Tongue (tissue), 2 donors: ENCODE results near the gene PRAMEF26. TPM values are rescaled to one million over a fixed set of nuclear protein-coding genes. Genes with fewer than 3 reads are reported as not detected.
"Not testable (repeated sequence)": the region's sequence is repeated elsewhere in the genome, so short reads cannot be mapped to it uniquely, and the experiment has no call there.

Experiments
- DNase-seq: peaks from one replicate; pipeline ENCODE4 v3.0.0-alpha.2; 2015
- total RNA-seq: library from RNA; depleted of rRNA; stranded (reverse); fragments of >200 nt; gene quantifications from one replicate; pipeline ENCODE4 v1.2.3, GENCODE V29; 2014

Gene PRAMEF26
- not detected for total RNA-seq

DNA sequence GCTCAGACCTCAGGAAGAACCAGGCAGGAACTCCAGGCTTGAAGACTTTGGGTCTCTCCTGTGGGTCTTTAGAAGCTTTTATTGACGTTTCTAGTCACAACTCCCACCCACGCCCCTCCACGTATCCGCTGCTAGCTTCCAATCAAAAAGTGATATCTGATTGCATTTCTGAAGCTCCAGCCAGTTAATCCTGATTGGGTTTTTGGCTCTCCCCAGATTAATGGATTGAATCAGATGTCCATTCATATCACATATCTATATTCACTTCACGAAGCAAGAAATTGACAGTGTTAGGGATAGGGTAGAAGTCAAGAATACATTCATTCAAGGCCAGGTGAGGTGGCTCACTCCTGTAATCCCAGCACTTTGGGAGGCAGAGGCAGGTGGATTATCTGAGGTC lies at the start of gene PRAMEF26:
Gene PRAMEF26, minus strand, starts transcription at position 101 of the 400 bp plus-strand sequence. CDS start 2,914 bp downstream, outside the sequence.
- DNase-seq = not testable (repeated sequence)

DNA sequence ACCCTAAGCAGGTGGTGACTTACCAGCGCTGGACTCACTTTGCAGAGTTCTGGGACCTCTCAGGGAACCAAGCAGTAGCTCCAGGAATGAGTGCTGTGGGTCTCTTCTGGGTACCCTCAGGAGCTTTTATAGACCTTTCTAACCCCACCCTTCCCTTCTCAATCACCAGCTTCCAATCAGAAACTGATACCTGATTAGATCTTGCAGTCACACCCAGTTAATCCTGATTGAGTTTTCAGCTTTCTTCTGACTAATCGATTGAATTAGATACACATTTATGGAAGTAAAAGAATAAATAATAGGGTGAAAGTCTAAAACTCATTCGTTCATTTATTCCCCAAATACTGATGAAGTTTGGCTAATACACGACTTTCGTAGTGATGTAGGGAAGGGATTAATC lies 45.5 kb upstream of the PRAMEF26 start, which contains the start of gene PRAMEF13:
Gene PRAMEF13, minus strand, starts transcription at position 101 of the 400 bp plus-strand sequence. CDS start 1,820 bp downstream, outside the sequence.
- DNase-seq = not testable (repeated sequence)

DNA sequence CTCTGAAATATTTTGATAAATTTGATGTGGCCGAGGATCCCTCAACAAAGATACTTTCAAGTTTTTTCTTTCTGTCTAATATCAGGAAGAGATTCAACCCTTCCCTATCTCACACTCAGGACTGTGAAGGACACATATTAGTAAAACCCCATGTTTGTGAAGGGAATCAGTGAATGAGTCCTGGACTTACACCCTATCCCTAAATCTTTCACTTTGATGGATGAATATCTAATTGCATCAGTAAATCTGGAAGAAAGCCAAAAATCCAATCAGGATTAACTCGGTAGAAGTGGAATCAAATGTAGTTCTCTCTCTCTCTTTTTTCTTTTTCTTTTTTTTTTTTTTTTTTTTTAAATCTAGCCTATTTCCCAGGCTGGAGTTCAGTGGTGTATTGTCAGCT lies 15.7 kb upstream of the PRAMEF26 start, which contains the start of gene PRAMEF9:
Gene PRAMEF9, plus strand, starts transcription at position 301 of the 400 bp plus-strand sequence. CDS start 3,433 bp downstream, outside the sequence.
- DNase-seq = not testable (repeated sequence)

DNA sequence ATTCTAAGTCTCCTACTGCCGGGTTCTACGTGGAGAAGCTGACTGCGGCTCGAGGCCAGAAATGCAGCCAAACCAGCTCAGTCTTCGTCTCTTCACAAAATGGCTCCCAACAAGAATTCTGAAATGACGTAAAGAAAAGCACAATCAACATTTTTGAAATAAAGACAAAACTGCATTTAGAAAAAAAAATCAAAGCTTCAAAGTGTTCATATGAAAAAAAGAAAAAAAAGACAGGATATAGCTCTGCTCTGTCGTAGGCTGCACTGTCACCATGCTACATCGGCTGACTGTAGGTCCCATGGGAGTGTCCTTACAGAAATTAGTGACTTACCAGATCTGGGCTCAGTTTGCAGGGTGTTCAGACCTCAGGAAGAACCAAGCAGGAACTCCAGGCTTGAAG lies 9.7 kb upstream of the PRAMEF26 start, which contains the start of gene HNRNPCL4:
Gene HNRNPCL4, minus strand, starts transcription at position 101 of the 400 bp plus-strand sequence. CDS start 164 bp downstream, outside the sequence.
- DNase-seq = not testable (repeated sequence)

DNA sequence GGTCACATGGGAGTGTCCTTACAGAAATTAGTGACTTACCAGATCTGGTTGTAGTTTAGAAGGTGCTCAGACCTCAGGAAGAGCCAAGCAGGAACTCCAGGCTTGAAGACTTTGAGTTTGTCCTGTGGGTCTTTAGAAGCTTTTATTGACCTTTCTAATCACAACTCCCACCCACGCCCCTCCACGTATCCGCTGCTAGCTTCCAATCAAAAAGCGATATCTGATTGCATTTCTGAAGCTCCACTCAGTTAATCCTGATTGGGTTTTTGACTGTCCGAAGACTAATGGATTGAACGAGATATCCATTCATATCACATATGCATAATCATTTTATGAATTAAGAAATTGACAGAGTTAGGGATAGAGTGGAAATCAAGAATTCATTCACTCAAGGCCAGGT lies 39.1 kb downstream of the PRAMEF26 start, which contains the start of gene HNRNPCL2:
Gene HNRNPCL2, minus strand, starts transcription at position 101 of the 400 bp plus-strand sequence. CDS start 454 bp downstream, outside the sequence.
- not testable (repeated sequence) for DNase-seq

Other genes with a start within 250 kb of the PRAMEF26 start
- not detected for gene PRAMEF7, start 239.4 kb downstream of the PRAMEF26 start, total RNA-seq
- not detected for gene PRAMEF6, start 208.4 kb downstream of the PRAMEF26 start, total RNA-seq
- not detected for gene PRAMEF27, start 99.4 kb downstream of the PRAMEF26 start, total RNA-seq
- not detected for gene HNRNPCL3, start 95.2 kb downstream of the PRAMEF26 start, total RNA-seq
- gene PRAMEF25, start 85.2 kb downstream of the PRAMEF26 start, total RNA-seq = not detected
- not detected for gene HNRNPCL2, start 39.2 kb downstream of the PRAMEF26 start, total RNA-seq
- gene HNRNPCL4, start 9.6 kb upstream of the PRAMEF26 start, total RNA-seq = not detected
- gene PRAMEF9, start 15.8 kb upstream of the PRAMEF26 start, total RNA-seq = not detected
- not detected for gene PRAMEF13, start 45.4 kb upstream of the PRAMEF26 start, total RNA-seq
- not detected for gene PRAMEF18, start 70.1 kb upstream of the PRAMEF26 start, total RNA-seq
- not detected for gene PRAMEF5, start 98.2 kb upstream of the PRAMEF26 start, total RNA-seq
- gene PRAMEF8, start 129.1 kb upstream of the PRAMEF26 start, total RNA-seq = not detected
- gene PRAMEF33, start 147.5 kb upstream of the PRAMEF26 start, total RNA-seq = not detected
- not detected for gene PRAMEF15, start 159.6 kb upstream of the PRAMEF26 start, total RNA-seq
- not detected for gene PRAMEF14, start 191.1 kb upstream of the PRAMEF26 start, total RNA-seq
- gene PRAMEF19, start 215.9 kb upstream of the PRAMEF26 start, total RNA-seq = not detected
- not detected for gene PRAMEF17, start 233.6 kb upstream of the PRAMEF26 start, total RNA-seq